Gastrocnemius medialis (tissue), 4 donors: ENCODE results near the gene RLN3.

Experiments used
- POLR2A ChIP-seq, 2 donors: fragments of 450-650 bp; IDR thresholded peaks; one replicate each; pipeline ENCODE4 v1.6.1; 2017; ENCODE audit warnings: antibody characterized with exemption in 2 of 2, mild to moderate bottlenecking in 2 of 2, moderate library complexity in 2 of 2
- TF ChIP-seq, protein P1 (sequence below), 5 experiments: fragments of 450-650 bp in 3 of 5; fragments of 200-600 bp in 2 of 5; sonication (generic) in 2 of 5; IDR thresholded peaks in 4 of 5; conservative IDR thresholded peaks in 1 of 5; 1 replicate in 4 of 5; 2 replicates in 1 of 5; pipeline ENCODE4 v1.5.1; 2016 to 2019; ENCODE audit warnings: antibody characterized with exemption in 5 of 5, mild to moderate bottlenecking in 3 of 5, moderate library complexity in 3 of 5

DNA sequence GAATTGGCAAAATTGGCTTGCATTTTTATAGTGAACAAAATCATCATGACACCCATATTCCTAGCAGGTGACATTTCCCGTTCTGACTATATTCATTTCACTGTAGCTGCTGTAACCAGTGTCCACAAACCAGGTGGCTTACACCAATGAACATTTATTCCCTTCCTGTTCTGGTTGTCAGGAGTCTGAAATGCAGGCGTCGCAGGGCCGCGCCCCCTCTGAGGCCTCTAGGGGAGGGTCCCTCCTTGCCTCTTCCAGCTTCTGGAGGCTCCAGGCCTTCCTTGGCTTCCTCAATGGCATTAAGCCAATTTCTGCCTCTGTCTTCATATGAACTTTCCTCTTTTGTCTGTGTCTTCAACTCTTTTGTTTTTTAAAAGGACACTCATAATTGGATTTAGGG lies 6.5 kb upstream of the RLN3 start:
- TF ChIP-seq, protein P1, sequence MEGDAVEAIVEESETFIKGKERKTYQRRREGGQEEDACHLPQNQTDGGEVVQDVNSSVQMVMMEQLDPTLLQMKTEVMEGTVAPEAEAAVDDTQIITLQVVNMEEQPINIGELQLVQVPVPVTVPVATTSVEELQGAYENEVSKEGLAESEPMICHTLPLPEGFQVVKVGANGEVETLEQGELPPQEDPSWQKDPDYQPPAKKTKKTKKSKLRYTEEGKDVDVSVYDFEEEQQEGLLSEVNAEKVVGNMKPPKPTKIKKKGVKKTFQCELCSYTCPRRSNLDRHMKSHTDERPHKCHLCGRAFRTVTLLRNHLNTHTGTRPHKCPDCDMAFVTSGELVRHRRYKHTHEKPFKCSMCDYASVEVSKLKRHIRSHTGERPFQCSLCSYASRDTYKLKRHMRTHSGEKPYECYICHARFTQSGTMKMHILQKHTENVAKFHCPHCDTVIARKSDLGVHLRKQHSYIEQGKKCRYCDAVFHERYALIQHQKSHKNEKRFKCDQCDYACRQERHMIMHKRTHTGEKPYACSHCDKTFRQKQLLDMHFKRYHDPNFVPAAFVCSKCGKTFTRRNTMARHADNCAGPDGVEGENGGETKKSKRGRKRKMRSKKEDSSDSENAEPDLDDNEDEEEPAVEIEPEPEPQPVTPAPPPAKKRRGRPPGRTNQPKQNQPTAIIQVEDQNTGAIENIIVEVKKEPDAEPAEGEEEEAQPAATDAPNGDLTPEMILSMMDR (IDR thresholded peaks at IDR 0.05 in 4 of 5, conservative IDR thresholded peaks at IDR 0.05 in 1 of 5) = no peak
- TF ChIP-seq POLR2A (IDR thresholded peaks at IDR 0.05) = no peak
